ENCODE data around the gene TXNDC2.

TXNDC2 gene

DNA sequence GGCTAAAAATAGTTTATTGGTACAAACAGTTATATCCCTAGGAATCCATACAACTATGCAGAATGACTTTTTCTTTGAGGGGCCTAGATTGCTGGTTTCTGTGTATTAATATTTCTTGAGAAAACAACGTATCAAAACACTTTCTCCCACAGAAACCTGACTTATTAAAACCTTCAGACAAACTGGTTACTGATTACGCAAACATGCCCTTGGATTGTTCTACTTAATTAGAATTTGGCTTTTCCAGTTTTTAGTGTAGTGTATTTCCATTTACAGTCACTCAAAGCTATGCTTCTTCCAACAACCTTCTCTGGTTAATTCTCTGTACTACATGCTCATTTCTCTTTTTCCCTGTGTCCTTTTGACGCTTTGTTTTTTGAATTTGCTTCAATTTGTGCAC, 48.1 kb downstream of the TXNDC2 start:
- H3K4me3 ChIP-seq (ENCODE audit: severe bottlenecking) = no peak overlapping the region
- H3K27ac ChIP-seq (ENCODE audit: poor library complexity, severe bottlenecking) = peak overlapping the region; percentile 40
- peaks cover 48% of the 10 kb centered on the region for H3K4me1 ChIP-seq (ENCODE audit: insufficient read depth, poor library complexity, severe bottlenecking)
- peaks cover 76% of the 10 kb centered on the region for H3K36me3 ChIP-seq (ENCODE audit: low read depth)
- DNase-seq (ENCODE audit: low spot score) = no peak
- no peak for ATAC-seq (ENCODE audit: low read depth)
- TF ChIP-seq, protein P1, sequence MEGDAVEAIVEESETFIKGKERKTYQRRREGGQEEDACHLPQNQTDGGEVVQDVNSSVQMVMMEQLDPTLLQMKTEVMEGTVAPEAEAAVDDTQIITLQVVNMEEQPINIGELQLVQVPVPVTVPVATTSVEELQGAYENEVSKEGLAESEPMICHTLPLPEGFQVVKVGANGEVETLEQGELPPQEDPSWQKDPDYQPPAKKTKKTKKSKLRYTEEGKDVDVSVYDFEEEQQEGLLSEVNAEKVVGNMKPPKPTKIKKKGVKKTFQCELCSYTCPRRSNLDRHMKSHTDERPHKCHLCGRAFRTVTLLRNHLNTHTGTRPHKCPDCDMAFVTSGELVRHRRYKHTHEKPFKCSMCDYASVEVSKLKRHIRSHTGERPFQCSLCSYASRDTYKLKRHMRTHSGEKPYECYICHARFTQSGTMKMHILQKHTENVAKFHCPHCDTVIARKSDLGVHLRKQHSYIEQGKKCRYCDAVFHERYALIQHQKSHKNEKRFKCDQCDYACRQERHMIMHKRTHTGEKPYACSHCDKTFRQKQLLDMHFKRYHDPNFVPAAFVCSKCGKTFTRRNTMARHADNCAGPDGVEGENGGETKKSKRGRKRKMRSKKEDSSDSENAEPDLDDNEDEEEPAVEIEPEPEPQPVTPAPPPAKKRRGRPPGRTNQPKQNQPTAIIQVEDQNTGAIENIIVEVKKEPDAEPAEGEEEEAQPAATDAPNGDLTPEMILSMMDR (IDR thresholded peaks at IDR 0.05; ENCODE audit: poor library complexity, severe bottlenecking) = no peak
- H3K9me3 ChIP-seq (ENCODE audit: severe bottlenecking) = no peaks in the 10 kb centered on the region
- peaks cover 3% of the 10 kb centered on the region for H3K27me3 ChIP-seq (ENCODE audit: insufficient read depth, poor library complexity, severe bottlenecking)

DNA sequence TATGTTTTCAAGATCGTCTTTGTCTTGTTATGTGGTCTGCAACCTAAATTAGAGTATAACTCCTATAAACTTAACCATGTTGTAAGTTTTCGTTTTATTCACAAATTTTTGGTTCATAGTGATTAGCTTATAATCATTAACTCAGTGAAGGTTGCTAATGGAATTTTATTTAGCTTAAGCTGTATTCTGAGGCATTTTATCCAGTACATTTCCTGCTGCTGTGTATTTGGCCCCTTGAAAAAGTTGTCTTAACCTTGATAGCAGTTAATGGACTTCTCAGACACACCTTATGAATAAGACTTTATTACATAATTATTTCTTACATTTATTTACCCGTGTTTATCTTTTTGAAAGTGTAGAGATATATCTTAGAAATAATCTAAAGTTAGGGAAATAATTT, 48.5 kb downstream of the TXNDC2 start:
- DNase-seq (ENCODE audit: low spot score) (no peak), ATAC-seq (ENCODE audit: low read depth) (no peak)
- Histone ChIP-seq H3K9me3 (ENCODE audit: severe bottlenecking) (no peaks in the 10 kb centered on the region), H3K36me3 (ENCODE audit: low read depth) (peaks cover 81% of the 10 kb centered on the region), H3K27me3 (ENCODE audit: insufficient read depth, poor library complexity, severe bottlenecking) (peaks cover 3% of the 10 kb centered on the region), H3K27ac (ENCODE audit: poor library complexity, severe bottlenecking) (peak overlapping the region; percentile 40), H3K4me3 (ENCODE audit: severe bottlenecking) (no peak overlapping the region), H3K4me1 (ENCODE audit: insufficient read depth, poor library complexity, severe bottlenecking) (peaks cover 44% of the 10 kb centered on the region)
- TF ChIP-seq, protein P1 (IDR thresholded peaks at IDR 0.05; ENCODE audit: poor library complexity, severe bottlenecking) = no peak
